ENCODE measurements around the gene SLC35F1.

GRCh38 chr6:118102401-118102800 is 195.3 kb downstream of the SLC35F1 start:
- TF ChIP-seq SUZ12 (IDR thresholded peaks at IDR 0.05) (no peak), FOXM1 (IDR thresholded peaks at IDR 0.05; ENCODE audit: borderline replicate concordance) (no peak), HDGF (IDR thresholded peaks at IDR 0.05; ENCODE audit: borderline replicate concordance) (no peak), SP1 (IDR thresholded peaks at IDR 0.05) (no peak), FOXA1 (IDR thresholded peaks at IDR 0.05) (no peak), LEF1 (IDR thresholded peaks at IDR 0.05; ENCODE audit: borderline replicate concordance) (no peak), BHLHE40 (IDR thresholded peaks at IDR 0.05; ENCODE audit: borderline replicate concordance) (no peak), ZNF384 (IDR thresholded peaks at IDR 0.05) (no peak), ARNT (IDR thresholded peaks at IDR 0.05) (no peak), ELF4 (IDR thresholded peaks at IDR 0.05) (no peak), CTBP1 (IDR thresholded peaks at IDR 0.05; ENCODE audit: borderline replicate concordance) (no peak), TARDBP (IDR thresholded peaks at IDR 0.05) (no peak)
- TF ChIP-seq, protein P1, sequence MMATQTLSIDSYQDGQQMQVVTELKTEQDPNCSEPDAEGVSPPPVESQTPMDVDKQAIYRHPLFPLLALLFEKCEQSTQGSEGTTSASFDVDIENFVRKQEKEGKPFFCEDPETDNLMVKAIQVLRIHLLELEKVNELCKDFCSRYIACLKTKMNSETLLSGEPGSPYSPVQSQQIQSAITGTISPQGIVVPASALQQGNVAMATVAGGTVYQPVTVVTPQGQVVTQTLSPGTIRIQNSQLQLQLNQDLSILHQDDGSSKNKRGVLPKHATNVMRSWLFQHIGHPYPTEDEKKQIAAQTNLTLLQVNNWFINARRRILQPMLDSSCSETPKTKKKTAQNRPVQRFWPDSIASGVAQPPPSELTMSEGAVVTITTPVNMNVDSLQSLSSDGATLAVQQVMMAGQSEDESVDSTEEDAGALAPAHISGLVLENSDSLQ (IDR thresholded peaks at IDR 0.05), result no peak
